Liver (tissue), 9 donors: ENCODE results near the gene CHD5. TPM values are rescaled to one million over a fixed set of nuclear protein-coding genes. Genes with fewer than 3 reads are reported as not detected.

ENCODE experiments used
- DNase-seq: peaks from one replicate; pipeline ENCODE4 v3.0.0-alpha.2; 2017; ENCODE audit warnings: low spot score
- H3K27ac ChIP-seq, 2 donors: one replicate each; pipeline ENCODE4 v1.7.0; 2013; ENCODE audit warnings: inconsistent platforms in 2 of 2, low read length in 2 of 2, control low read depth in 1 of 2, low read depth in 1 of 2, mild to moderate bottlenecking in 1 of 2
- H3K27me3 ChIP-seq, 4 donors: one replicate each; pipeline versions ENCODE4 v1.6.1 to v1.7.0; 2013; ENCODE audit warnings: low read length in 3 of 4, inconsistent platforms in 1 of 4, mild to moderate bottlenecking in 1 of 4, moderate library complexity in 1 of 4; ENCODE audit not compliant: control insufficient read depth in 4 of 4, insufficient read depth in 4 of 4
- H3K36me3 ChIP-seq, 4 donors: one replicate each; pipeline versions ENCODE4 v1.6.1 to v1.7.0; 2013; ENCODE audit warnings: low read length in 3 of 4, mild to moderate bottlenecking in 3 of 4, low read depth in 1 of 4, moderate library complexity in 1 of 4; ENCODE audit not compliant: control insufficient read depth in 4 of 4, insufficient read depth in 3 of 4
- H3K4me1 ChIP-seq, 4 donors: one replicate each; pipeline versions ENCODE4 v1.6.1 to v1.7.0; 2013; ENCODE audit warnings: low read length in 3 of 4, mild to moderate bottlenecking in 3 of 4, moderate library complexity in 1 of 4; ENCODE audit not compliant: control insufficient read depth in 4 of 4, insufficient read depth in 4 of 4
- H3K4me3 ChIP-seq, 3 donors: one replicate each; pipeline versions ENCODE4 v1.6.1 to v1.7.0; 2013; ENCODE audit warnings: low read length in 3 of 3, control low read depth in 1 of 3, low read depth in 1 of 3, mild to moderate bottlenecking in 1 of 3
- H3K9ac ChIP-seq, 2 donors: one replicate each; pipeline ENCODE4 v1.7.0; 2013; ENCODE audit warnings: low read length in 2 of 2, mild to moderate bottlenecking in 2 of 2, moderate library complexity in 2 of 2, control low read depth in 1 of 2, low read depth in 1 of 2
- H3K9me3 ChIP-seq, 4 donors: one replicate each; pipeline versions ENCODE4 v1.6.1 to v1.7.0; 2013; ENCODE audit warnings: low read length in 3 of 4; ENCODE audit not compliant: control insufficient read depth in 4 of 4
- EGR1 ChIP-seq, 2 donors: IDR thresholded peaks; 2 replicates each; pipeline ENCODE4 v1.6.1; 2016 to 2018; ENCODE audit warnings: antibody characterized with exemption in 2 of 2, low read depth in 2 of 2
- FOXA1 ChIP-seq: IDR thresholded peaks from 2 replicates; pipeline ENCODE4 v1.6.1; 2016; ENCODE audit warnings: antibody characterized with exemption
- FOXA2 ChIP-seq: IDR thresholded peaks from 2 replicates; pipeline ENCODE4 v1.6.1; 2016; ENCODE audit warnings: antibody characterized with exemption
- GABPA ChIP-seq, 2 donors: IDR thresholded peaks in 1 of 2; conservative IDR thresholded peaks in 1 of 2; 2 replicates each; pipeline ENCODE4 v1.6.1; 2016; ENCODE audit warnings: antibody characterized with exemption in 2 of 2, mild to moderate bottlenecking in 1 of 2, moderate library complexity in 1 of 2
- HNF4A ChIP-seq, 2 donors: conservative IDR thresholded peaks; 2 replicates each; pipeline ENCODE4 v1.6.1; 2016; ENCODE audit warnings: antibody characterized with exemption in 2 of 2, mild to moderate bottlenecking in 2 of 2
- JUND ChIP-seq, 2 donors: IDR thresholded peaks; 2 replicates each; pipeline ENCODE4 v1.6.1; 2016; ENCODE audit warnings: antibody characterized with exemption in 2 of 2
- NR2F2 ChIP-seq: IDR thresholded peaks from 2 replicates; pipeline ENCODE4 v1.6.1; 2016; ENCODE audit warnings: antibody characterized with exemption
- RAD21 ChIP-seq, 2 donors: IDR thresholded peaks; 2 replicates each; pipeline ENCODE4 v1.6.1; 2016; ENCODE audit warnings: antibody characterized with exemption in 2 of 2, mild to moderate bottlenecking in 2 of 2
- RXRA ChIP-seq, 2 donors: IDR thresholded peaks; 2 replicates each; pipeline ENCODE4 v1.6.1; 2017 to 2018; ENCODE audit warnings: antibody characterized with exemption in 2 of 2, mild to moderate bottlenecking in 1 of 2
- SP1 ChIP-seq: IDR thresholded peaks from 2 replicates; pipeline ENCODE4 v1.6.1; 2018; ENCODE audit warnings: antibody characterized with exemption, mild to moderate bottlenecking
- TAF1 ChIP-seq: conservative IDR thresholded peaks from 2 replicates; pipeline ENCODE4 v1.6.1; 2016; ENCODE audit warnings: antibody characterized with exemption, mild to moderate bottlenecking
- YY1 ChIP-seq: IDR thresholded peaks from 2 replicates; pipeline ENCODE4 v1.6.1; 2016; ENCODE audit warnings: antibody characterized with exemption, mild to moderate bottlenecking
- WGBS: extraction: QIAGEN DNeasy Blood & Tissue Kit; methylation state at CpG from one replicate; pipeline ENCODE4 v1.1.7; 2013; 5-methylcytosine and 5-hydroxymethylcytosine counted together
- polyA plus RNA-seq, 2 donors: library from polyadenylated mRNA; stranded (reverse) in 1 of 2; unstranded in 1 of 2; fragments of 200-250 nt in 1 of 2; fragments of >200 nt in 1 of 2; fragmentation: Nextera tagmentation in 1 of 2; extraction: Ambion mirVana in 1 of 2; gene quantifications; one replicate each; pipeline versions ENCODE4 v1.2.1 to v1.2.3, GENCODE V29; 2013 to 2015
- total RNA-seq, 2 donors: library from RNA; depleted of rRNA; stranded (reverse); fragments of >200 nt; gene quantifications; one replicate each; pipeline ENCODE4 v1.2.3, GENCODE V29; 2014
- TF ChIP-seq, protein P1 (sequence below): IDR thresholded peaks from 2 replicates; pipeline ENCODE4 v1.6.1; 2016; ENCODE audit warnings: antibody characterized with exemption, mild to moderate bottlenecking
- TF ChIP-seq, protein P2 (sequence below): fragments of 150-350 bp; IDR thresholded peaks from 2 replicates; pipeline ENCODE4 v1.5.1; 2017; ENCODE audit warnings: improper control_type of control experiment, low read depth, low read length; ENCODE audit not compliant: missing input control
- TF ChIP-seq, protein P3 (sequence below): IDR thresholded peaks from 2 replicates; pipeline ENCODE4 v1.6.1; 2016; ENCODE audit warnings: antibody characterized with exemption
- TF ChIP-seq, protein P4 (sequence below): IDR thresholded peaks from 2 replicates; pipeline ENCODE4 v1.6.1; 2016; ENCODE audit warnings: antibody characterized with exemption
- TF ChIP-seq, protein P5 (sequence below): IDR thresholded peaks from 2 replicates; pipeline ENCODE4 v1.6.1; 2016; ENCODE audit warnings: antibody characterized with exemption
- donor health status: healthy.
- donor health status: healthy.
- donor health status: healthy.
- donor health status: healthy.
- donor health status: healthy.

Gene CHD5
- total and polyA plus RNA-seq, 4 donors: under 0.01 to 0.08 TPM; not detected in 2

DNA sequence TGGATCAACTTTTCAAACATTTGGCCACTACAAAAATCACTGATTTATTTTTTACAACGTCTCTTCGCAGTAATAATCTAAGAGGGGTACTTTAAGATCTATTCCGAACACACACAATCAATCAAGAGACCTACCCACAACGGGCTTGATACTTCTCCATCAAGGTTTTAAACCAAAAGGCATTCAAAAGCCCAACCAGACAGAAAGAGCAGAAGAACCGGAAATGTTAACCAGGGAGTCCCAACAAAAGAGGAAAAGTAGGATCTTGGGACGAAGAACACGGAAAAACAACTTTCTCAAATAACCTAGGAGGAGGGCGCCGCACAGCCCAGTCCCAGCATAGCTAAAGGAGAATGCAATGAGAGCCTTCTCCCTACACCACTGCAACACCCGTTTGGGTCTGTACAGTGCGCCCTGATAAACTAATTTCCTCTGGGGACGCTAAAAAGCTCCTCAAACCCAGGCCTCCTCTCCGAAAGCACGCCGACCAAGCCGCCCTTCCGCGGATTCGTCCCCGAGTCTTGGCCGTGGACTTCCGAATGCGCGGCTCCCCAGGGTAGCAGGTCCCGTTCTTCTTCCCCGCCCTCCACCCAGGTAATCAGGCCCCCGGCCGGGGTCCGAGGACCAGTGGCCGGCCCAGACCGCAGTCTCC, 18.7 kb upstream of the CHD5 start:
- no peak for TF ChIP-seq FOXA2
- TF ChIP-seq JUND (IDR thresholded peaks at IDR 0.05): no peak
- TF ChIP-seq, protein P1, sequence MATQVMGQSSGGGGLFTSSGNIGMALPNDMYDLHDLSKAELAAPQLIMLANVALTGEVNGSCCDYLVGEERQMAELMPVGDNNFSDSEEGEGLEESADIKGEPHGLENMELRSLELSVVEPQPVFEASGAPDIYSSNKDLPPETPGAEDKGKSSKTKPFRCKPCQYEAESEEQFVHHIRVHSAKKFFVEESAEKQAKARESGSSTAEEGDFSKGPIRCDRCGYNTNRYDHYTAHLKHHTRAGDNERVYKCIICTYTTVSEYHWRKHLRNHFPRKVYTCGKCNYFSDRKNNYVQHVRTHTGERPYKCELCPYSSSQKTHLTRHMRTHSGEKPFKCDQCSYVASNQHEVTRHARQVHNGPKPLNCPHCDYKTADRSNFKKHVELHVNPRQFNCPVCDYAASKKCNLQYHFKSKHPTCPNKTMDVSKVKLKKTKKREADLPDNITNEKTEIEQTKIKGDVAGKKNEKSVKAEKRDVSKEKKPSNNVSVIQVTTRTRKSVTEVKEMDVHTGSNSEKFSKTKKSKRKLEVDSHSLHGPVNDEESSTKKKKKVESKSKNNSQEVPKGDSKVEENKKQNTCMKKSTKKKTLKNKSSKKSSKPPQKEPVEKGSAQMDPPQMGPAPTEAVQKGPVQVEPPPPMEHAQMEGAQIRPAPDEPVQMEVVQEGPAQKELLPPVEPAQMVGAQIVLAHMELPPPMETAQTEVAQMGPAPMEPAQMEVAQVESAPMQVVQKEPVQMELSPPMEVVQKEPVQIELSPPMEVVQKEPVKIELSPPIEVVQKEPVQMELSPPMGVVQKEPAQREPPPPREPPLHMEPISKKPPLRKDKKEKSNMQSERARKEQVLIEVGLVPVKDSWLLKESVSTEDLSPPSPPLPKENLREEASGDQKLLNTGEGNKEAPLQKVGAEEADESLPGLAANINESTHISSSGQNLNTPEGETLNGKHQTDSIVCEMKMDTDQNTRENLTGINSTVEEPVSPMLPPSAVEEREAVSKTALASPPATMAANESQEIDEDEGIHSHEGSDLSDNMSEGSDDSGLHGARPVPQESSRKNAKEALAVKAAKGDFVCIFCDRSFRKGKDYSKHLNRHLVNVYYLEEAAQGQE: no peak
- no peak for TF ChIP-seq SP1
- Histone ChIP-seq H3K27ac (peak overlapping the region; percentile 75 to 86), H3K9me3 (no peaks in the 10 kb centered on the region), H3K4me1 (peaks cover 7 to 28% (median 21%) of the 10 kb centered on the region in 4 donors), H3K36me3 (peaks cover 3 to 22% (median 17%) of the 10 kb centered on the region in 4 donors), H3K27me3 (no peaks in the 10 kb centered on the region), H3K9ac (peak overlapping the region; percentile 94), H3K4me3 (peak overlapping the region; percentile 81 to 99 (median 94))
- peak; percentile 41 for DNase-seq
- WGBS: under 1% methylated on average over 31 of the region's 31 CpGs

DNA sequence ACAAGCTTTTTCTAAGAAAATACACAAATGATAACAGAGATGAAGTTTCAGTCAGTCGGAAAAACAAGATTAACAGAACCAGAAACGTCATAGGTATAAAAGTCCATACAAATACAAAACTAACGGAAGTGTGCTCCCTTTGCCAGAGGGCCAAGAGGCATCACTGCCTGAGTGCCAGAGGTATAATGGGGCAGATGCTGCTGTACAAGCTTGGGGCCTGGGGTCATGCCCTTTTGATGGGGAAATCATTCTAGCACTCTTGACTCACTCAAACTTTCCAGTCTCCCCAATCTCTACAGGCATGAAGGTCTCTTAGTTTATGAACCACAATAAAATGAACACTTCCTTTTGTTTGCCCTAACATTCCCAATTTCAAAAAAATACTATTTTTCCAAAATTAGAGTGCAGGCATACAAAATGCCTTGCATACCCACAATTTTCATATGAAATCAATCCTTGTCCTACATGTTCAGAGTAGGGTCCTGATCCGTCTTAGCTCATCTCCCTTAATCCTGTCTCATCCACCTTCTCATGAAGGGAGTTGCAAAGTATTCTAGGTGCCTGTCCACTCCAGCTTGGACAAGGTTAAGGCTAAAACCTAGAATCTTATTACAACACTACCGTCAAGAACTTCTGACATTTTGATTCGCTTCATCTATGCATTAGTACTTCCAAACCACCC, 17.8 kb upstream of the CHD5 start:
- H3K36me3 ChIP-seq: peaks cover 6 to 30% (median 21%) of the 10 kb centered on the region in 4 donors
- no peak overlapping the region for H3K27ac ChIP-seq
- no peak for DNase-seq
- no peaks in the 10 kb centered on the region for H3K27me3 ChIP-seq
- TF ChIP-seq YY1: no peak
- peak in 1 of 2 donors; percentile 27 for TF ChIP-seq HNF4A (conservative IDR thresholded peaks at IDR 0.05)
- TF ChIP-seq EGR1 (IDR thresholded peaks at IDR 0.05; ENCODE audit: low read depth in 2 of 2): no peak
- peak in 1 of 2 donors; percentile 17 for TF ChIP-seq RXRA (IDR thresholded peaks at IDR 0.05)
- no peak for TF ChIP-seq NR2F2
- no peak for TF ChIP-seq JUND (IDR thresholded peaks at IDR 0.05)
- WGBS: 41% methylated on average over 6 of the region's 6 CpGs
- peak overlapping the region; percentile 94 for H3K9ac ChIP-seq
- peak overlapping the region; percentile 81 to 99 (median 94) for H3K4me3 ChIP-seq
- H3K4me1 ChIP-seq: peaks cover 7 to 28% (median 21%) of the 10 kb centered on the region in 4 donors
- no peaks in the 10 kb centered on the region for H3K9me3 ChIP-seq

DNA sequence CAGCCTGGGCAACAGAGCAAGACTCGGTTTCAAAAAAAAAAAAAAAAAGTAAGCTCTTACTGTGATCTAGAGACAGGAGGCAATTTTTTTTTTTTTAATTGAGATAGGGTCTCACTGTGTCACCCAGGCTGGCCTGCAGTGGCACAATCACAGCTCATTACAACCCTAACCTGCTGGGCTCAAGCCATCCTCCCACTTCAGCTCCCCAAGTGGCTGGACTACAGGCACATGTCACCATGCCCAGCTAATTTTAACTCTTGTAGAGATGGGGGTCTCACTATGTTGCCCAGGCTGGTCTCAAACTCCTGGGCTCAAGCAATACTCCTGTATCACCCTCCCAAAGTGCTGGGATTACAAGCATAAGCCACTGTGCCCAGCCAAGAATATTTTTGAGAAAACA, 11.8 kb upstream of the CHD5 start:
- DNase-seq: no peak
- 100% methylated on average over 1 of the region's 1 CpG for WGBS
- peaks cover 18 to 79% (median 41%) of the 10 kb centered on the region in 4 donors for H3K36me3 ChIP-seq
- TF ChIP-seq EGR1 (IDR thresholded peaks at IDR 0.05; ENCODE audit: low read depth in 2 of 2) (no peak), TAF1 (no peak), GABPA (IDR thresholded peaks at IDR 0.05 in 1 of 2, conservative IDR thresholded peaks at IDR 0.05 in 1 of 2) (no peak), RAD21 (IDR thresholded peaks at IDR 0.05) (no peak), JUND (IDR thresholded peaks at IDR 0.05) (no peak), SP1 (no peak), YY1 (no peak), FOXA1 (no peak), NR2F2 (no peak), RXRA (IDR thresholded peaks at IDR 0.05) (no peak)
- TF ChIP-seq, protein P2, sequence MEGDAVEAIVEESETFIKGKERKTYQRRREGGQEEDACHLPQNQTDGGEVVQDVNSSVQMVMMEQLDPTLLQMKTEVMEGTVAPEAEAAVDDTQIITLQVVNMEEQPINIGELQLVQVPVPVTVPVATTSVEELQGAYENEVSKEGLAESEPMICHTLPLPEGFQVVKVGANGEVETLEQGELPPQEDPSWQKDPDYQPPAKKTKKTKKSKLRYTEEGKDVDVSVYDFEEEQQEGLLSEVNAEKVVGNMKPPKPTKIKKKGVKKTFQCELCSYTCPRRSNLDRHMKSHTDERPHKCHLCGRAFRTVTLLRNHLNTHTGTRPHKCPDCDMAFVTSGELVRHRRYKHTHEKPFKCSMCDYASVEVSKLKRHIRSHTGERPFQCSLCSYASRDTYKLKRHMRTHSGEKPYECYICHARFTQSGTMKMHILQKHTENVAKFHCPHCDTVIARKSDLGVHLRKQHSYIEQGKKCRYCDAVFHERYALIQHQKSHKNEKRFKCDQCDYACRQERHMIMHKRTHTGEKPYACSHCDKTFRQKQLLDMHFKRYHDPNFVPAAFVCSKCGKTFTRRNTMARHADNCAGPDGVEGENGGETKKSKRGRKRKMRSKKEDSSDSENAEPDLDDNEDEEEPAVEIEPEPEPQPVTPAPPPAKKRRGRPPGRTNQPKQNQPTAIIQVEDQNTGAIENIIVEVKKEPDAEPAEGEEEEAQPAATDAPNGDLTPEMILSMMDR: no peak
- TF ChIP-seq, protein P3, sequence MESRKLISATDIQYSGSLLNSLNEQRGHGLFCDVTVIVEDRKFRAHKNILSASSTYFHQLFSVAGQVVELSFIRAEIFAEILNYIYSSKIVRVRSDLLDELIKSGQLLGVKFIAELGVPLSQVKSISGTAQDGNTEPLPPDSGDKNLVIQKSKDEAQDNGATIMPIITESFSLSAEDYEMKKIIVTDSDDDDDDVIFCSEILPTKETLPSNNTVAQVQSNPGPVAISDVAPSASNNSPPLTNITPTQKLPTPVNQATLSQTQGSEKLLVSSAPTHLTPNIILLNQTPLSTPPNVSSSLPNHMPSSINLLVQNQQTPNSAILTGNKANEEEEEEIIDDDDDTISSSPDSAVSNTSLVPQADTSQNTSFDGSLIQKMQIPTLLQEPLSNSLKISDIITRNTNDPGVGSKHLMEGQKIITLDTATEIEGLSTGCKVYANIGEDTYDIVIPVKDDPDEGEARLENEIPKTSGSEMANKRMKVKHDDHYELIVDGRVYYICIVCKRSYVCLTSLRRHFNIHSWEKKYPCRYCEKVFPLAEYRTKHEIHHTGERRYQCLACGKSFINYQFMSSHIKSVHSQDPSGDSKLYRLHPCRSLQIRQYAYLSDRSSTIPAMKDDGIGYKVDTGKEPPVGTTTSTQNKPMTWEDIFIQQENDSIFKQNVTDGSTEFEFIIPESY: no peak
- TF ChIP-seq, protein P4, sequence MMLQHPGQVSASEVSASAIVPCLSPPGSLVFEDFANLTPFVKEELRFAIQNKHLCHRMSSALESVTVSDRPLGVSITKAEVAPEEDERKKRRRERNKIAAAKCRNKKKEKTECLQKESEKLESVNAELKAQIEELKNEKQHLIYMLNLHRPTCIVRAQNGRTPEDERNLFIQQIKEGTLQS: no peak
- TF ChIP-seq, protein P5, sequence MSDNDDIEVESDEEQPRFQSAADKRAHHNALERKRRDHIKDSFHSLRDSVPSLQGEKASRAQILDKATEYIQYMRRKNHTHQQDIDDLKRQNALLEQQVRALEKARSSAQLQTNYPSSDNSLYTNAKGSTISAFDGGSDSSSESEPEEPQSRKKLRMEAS: no peak

More for the DNA sequence above, 11.8 kb upstream of the CHD5 start:
- Histone ChIP-seq H3K4me1 (peaks cover 0 to 2% (median under 1%) of the 10 kb centered on the region in 4 donors), H3K27ac (no peak overlapping the region), H3K27me3 (no peaks in the 10 kb centered on the region), H3K9me3 (no peaks in the 10 kb centered on the region), H3K9ac (no peak overlapping the region), H3K4me3 (no peak overlapping the region)
